ENCODE measurements around the gene PKN2.

PKN2 gene

DNA sequence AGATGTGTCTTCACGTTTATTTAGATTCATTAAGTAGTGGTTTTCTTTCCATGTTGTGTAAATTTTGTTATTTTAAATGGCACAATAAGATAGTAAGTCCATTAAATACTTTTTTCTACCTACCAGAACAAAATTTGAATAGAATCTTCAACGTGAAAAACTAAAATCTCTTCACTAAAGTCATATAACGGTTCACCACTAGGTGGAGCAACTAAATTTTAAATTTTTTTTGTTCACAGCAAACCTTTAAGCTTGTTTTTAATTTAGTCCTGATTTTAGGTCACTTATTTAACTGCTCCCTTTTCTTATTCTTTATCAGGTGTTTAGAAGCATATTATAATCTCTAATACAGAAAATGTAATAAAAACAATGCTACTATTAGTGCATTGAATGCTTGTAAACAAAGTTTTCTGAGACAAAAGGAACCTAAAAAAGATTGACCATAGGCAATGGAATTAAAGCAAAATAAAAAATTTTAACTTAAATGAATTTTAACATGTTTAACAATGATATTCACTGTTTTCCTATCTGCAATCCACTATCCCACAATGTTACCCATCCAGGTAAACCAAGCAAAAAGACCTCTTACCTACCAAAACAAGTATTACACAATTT, 28.3 kb upstream of the PKN2 start:
- H3K27me3 ChIP-seq = no peaks in the 10 kb centered on the region
- no peaks in the 10 kb centered on the region for H3K4me1 ChIP-seq
- H3K4me3 ChIP-seq (ENCODE audit: low read depth, low read length) = no peak overlapping the region
- no peaks in the 10 kb centered on the region for H3K36me3 ChIP-seq
- no peaks in the 10 kb centered on the region for H3K9me3 ChIP-seq
- TF ChIP-seq, protein P1, sequence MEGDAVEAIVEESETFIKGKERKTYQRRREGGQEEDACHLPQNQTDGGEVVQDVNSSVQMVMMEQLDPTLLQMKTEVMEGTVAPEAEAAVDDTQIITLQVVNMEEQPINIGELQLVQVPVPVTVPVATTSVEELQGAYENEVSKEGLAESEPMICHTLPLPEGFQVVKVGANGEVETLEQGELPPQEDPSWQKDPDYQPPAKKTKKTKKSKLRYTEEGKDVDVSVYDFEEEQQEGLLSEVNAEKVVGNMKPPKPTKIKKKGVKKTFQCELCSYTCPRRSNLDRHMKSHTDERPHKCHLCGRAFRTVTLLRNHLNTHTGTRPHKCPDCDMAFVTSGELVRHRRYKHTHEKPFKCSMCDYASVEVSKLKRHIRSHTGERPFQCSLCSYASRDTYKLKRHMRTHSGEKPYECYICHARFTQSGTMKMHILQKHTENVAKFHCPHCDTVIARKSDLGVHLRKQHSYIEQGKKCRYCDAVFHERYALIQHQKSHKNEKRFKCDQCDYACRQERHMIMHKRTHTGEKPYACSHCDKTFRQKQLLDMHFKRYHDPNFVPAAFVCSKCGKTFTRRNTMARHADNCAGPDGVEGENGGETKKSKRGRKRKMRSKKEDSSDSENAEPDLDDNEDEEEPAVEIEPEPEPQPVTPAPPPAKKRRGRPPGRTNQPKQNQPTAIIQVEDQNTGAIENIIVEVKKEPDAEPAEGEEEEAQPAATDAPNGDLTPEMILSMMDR (IDR thresholded peaks at IDR 0.05; ENCODE audit: low read depth, low read length) = peak; percentile 31; the same call in 1 of the 2 replicates
- no peak for DNase-seq

DNA sequence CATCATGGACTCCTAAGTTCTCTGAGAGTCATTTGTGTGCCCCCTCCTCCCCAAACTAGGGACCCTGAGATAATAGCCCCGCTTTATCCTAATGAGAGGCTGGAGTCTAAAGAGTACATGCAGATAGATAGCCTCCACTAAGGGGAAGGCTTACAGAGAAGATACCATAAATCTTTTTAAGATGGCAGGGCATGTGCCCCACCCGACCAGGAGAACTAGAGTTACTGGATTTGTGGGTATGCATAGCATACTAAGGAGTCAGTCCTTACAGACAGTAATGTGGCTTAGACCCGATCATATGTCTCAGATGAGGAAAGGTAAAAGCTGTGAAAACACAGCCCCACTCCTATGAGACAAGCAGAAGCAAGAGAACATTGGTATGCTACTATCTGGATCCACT, 25.7 kb upstream of the PKN2 start:
- H3K27me3 ChIP-seq = no peaks in the 10 kb centered on the region
- no peaks in the 10 kb centered on the region for H3K36me3 ChIP-seq
- no peak for DNase-seq
- TF ChIP-seq, protein P1 (IDR thresholded peaks at IDR 0.05; ENCODE audit: low read depth, low read length) = no peak
- H3K4me3 ChIP-seq (ENCODE audit: low read depth, low read length) = no peak overlapping the region
- H3K4me1 ChIP-seq = no peaks in the 10 kb centered on the region
- no peaks in the 10 kb centered on the region for H3K9me3 ChIP-seq

DNA sequence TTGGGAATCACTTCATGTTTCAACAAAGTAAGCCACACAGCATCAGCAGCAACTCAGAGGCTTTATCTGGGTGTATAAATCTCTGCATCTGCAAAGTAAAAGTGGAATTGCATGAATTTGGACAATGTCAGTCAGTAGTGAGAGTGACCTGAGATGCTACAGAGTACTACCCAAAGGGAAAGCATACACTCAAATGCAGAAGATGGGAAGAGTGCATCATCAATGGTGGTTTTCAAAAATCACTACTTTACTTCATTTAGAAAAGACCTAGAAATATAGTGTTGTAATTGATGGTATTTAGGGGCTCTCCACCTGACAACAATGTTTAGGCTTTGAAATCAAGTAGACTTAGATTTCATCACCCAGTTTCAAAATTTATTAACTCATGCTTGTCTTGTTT, 24.5 kb upstream of the PKN2 start:
- TF ChIP-seq, protein P1 (IDR thresholded peaks at IDR 0.05; ENCODE audit: low read depth, low read length) = no peak
- Histone ChIP-seq H3K4me1 (no peaks in the 10 kb centered on the region), H3K4me3 (ENCODE audit: low read depth, low read length) (no peak overlapping the region), H3K27me3 (no peaks in the 10 kb centered on the region), H3K36me3 (no peaks in the 10 kb centered on the region), H3K9me3 (no peaks in the 10 kb centered on the region)
- DNase-seq = no peak

DNA sequence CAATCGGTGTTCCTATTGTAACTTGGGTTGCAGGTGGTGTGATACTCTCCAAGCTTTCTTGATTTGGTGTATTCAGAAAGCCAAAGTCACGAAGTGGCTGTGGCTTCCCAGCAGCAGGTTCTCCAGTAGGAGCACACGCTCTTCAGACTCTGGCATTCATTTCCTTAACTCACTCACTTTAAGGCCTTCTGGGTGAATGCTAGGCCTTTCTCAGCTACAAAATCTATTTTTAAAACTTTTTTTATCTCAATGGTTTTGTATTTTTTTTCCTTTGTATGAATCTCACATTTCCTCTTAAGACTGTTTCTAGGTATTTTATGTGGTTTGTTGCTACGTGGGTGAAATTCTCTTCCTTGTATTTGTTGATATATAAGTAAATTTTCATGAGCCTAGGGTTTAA, 22.9 kb upstream of the PKN2 start:
- TF ChIP-seq, protein P1 (IDR thresholded peaks at IDR 0.05; ENCODE audit: low read depth, low read length) = no peak
- no peaks in the 10 kb centered on the region for H3K36me3 ChIP-seq

DNA sequence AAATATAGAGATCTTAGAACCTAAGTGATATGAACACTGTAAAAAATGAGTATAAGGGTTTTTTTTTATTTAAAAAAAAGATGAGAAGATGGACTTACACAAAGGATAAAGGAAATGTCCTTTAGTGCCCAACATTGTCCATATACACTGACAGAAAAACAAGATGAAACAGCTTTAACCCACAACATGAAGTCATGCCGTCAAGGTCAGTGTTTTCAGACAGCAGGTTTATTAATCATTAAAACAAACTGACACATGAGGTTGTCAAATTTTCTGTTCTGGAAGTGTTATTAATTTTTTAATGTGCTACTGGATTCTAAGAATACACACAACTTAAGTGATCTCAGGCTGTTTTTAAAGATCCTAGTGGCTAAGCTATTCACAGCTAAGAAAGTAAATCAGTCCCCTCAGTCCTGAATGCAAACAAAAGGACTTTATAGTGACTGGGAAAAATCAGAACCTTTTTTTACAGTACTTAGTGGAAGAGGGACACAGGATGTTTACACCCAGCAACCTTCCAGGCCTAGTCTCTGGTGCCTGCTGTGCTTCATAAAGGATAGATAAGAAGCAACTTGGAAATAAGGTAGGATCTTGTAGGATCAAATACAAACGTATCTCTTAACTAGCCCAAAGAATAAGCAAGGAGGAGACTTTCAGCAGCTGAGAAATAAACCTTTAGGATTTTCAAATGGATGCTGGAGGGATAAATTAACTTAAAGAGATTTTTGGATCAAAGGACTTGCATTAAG, 21.9 kb upstream of the PKN2 start:
- Histone ChIP-seq H3K36me3 (no peaks in the 10 kb centered on the region), H3K9me3 (no peaks in the 10 kb centered on the region), H3K4me1 (no peaks in the 10 kb centered on the region), H3K27me3 (no peaks in the 10 kb centered on the region), H3K4me3 (ENCODE audit: low read depth, low read length) (no peak overlapping the region)
- DNase-seq = no peak
- TF ChIP-seq, protein P1 (IDR thresholded peaks at IDR 0.05; ENCODE audit: low read depth, low read length) = no peak

More for the DNA sequence above, 22.9 kb upstream of the PKN2 start:
- H3K27me3 ChIP-seq = no peaks in the 10 kb centered on the region
- DNase-seq = no peak
- no peak overlapping the region for H3K4me3 ChIP-seq (ENCODE audit: low read depth, low read length)
- H3K9me3 ChIP-seq = no peaks in the 10 kb centered on the region
- H3K4me1 ChIP-seq = no peaks in the 10 kb centered on the region

DNA sequence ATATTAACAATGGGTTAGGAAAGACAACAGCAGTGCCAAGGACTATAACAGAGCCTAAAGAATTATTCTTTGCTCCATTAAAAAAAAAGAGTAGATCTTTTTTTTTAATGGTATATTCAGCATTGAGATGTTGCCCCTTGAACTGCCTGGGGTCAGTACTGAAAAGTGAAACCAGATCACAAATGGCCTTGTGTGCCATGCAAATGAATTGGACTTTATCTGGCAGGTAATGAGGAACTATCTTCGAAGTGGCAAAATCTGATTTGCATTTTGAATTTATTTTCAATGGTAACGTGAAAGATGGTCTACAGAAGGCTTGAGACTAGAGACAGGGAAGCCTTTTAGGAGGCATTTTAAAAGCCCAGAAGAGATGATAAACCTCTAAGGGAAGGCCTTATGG, 21.4 kb upstream of the PKN2 start:
- H3K4me3 ChIP-seq (ENCODE audit: low read depth, low read length) = no peak overlapping the region
- no peaks in the 10 kb centered on the region for H3K9me3 ChIP-seq
- no peaks in the 10 kb centered on the region for H3K27me3 ChIP-seq
- DNase-seq = no peak
- H3K4me1 ChIP-seq = no peaks in the 10 kb centered on the region
- TF ChIP-seq, protein P1 (IDR thresholded peaks at IDR 0.05; ENCODE audit: low read depth, low read length) = no peak
- H3K36me3 ChIP-seq = no peaks in the 10 kb centered on the region
